ENCODE results near the gene CLMP. TPM values are rescaled to one million over a fixed set of nuclear protein-coding genes. Genes with fewer than 3 reads are reported as not detected.

CLMP gene
- total RNA-seq, 4 donors from 2014 or later: 169 to 215 (median 197) TPM

- no peak overlapping the region for H3K4me3 ChIP-seq
- no peaks in the 10 kb centered on the region for H3K36me3 ChIP-seq
- peaks cover 0 to 54% (median 50%) of the 10 kb centered on the region in 4 donors for H3K4me1 ChIP-seq
- intact Hi-C loops (cut with DNase I): no loop called here
- peak overlapping the region; percentile 56 to 75 (median 68) for H3K27ac ChIP-seq (replicated peaks in 1 of 4)
- no peaks in the 10 kb centered on the region for H3K9me3 ChIP-seq
- TF ChIP-seq POLR2AphosphoS5 (IDR thresholded peaks at IDR 0.05) (peak; percentile 44 to 57), EP300 (IDR thresholded peaks at IDR 0.05) (no peak)
- H3K27me3 ChIP-seq: no peaks in the 10 kb centered on the region
- 31% methylated on average over 10 of the region's 10 CpGs for WGBS
- no peak for DNase-seq (ENCODE audit: extremely low spot score)
Observed at GRCh38 chr11:123202155-123203151, 7.4 kb upstream of the CLMP start.

GRCh38 chr11:123200264-123200663 lies 5.2 kb upstream of the CLMP start:
- DNase-seq (ENCODE audit: extremely low spot score): no peak
- Histone ChIP-seq H3K27ac (replicated peaks in 1 of 4) (peak overlapping the region in 1 of 4 donors; percentile 36), H3K4me1 (peaks cover 11 to 49% (median 44%) of the 10 kb centered on the region in 4 donors), H3K27me3 (peaks cover 0 to 11% (median 0%) of the 10 kb centered on the region in 4 donors), H3K36me3 (no peaks in the 10 kb centered on the region), H3K9me3 (no peaks in the 10 kb centered on the region), H3K4me3 (no peak overlapping the region)
- 69% methylated on average over 4 of the region's 4 CpGs for WGBS
- intact Hi-C loops (cut with DNase I): no loop called here
- no peak for TF ChIP-seq POLR2AphosphoS5 (IDR thresholded peaks at IDR 0.05)
- no peak for TF ChIP-seq CTCF (IDR thresholded peaks at IDR 0.05)
- no peak for TF ChIP-seq POLR2A (IDR thresholded peaks at IDR 0.05; ENCODE audit: low read depth)
- TF ChIP-seq EP300 (IDR thresholded peaks at IDR 0.05): no peak

- 76% methylated on average over 4 of the region's 4 CpGs for WGBS
- Histone ChIP-seq H3K36me3 (no peaks in the 10 kb centered on the region), H3K4me3 (no peak overlapping the region), H3K27me3 (peaks cover 0 to 27% (median 0%) of the 10 kb centered on the region in 4 donors), H3K4me1 (peaks cover 13 to 42% (median 41%) of the 10 kb centered on the region in 4 donors), H3K9me3 (no peaks in the 10 kb centered on the region), H3K27ac (replicated peaks in 1 of 4) (no peak overlapping the region)
- intact Hi-C loops (cut with DNase I): no loop called here
- DNase-seq (ENCODE audit: extremely low spot score): no peak
- TF ChIP-seq POLR2AphosphoS5 (IDR thresholded peaks at IDR 0.05): no peak
- TF ChIP-seq CTCF (IDR thresholded peaks at IDR 0.05): no peak
- no peak for TF ChIP-seq POLR2A (IDR thresholded peaks at IDR 0.05; ENCODE audit: low read depth)
- TF ChIP-seq EP300 (IDR thresholded peaks at IDR 0.05): no peak
Observed at GRCh38 chr11:123197711-123198110, 2.7 kb upstream of the CLMP start.

- intact Hi-C loops (cut with DNase I): no loop called here
Observed at GRCh38 chr11:123196060-123196714, 1.1 kb upstream of the CLMP start.

More at GRCh38 chr11:123196060-123196714, 1.1 kb upstream of the CLMP start:
- Histone ChIP-seq H3K27ac (replicated peaks in 1 of 4) (peak overlapping the region; percentile 88 to 96 (median 92)), H3K9me3 (no peaks in the 10 kb centered on the region), H3K4me1 (peaks cover 13 to 45% (median 40%) of the 10 kb centered on the region in 4 donors), H3K27me3 (peaks cover 0 to 27% (median 0%) of the 10 kb centered on the region in 4 donors), H3K4me3 (peak overlapping the region; percentile 56 to 69 (median 64)), H3K36me3 (no peaks in the 10 kb centered on the region)
- DNase-seq (ENCODE audit: extremely low spot score): no peak
- 79% methylated on average over 4 of the region's 34 CpGs for WGBS
- TF ChIP-seq POLR2A (IDR thresholded peaks at IDR 0.05; ENCODE audit: low read depth): no peak
- TF ChIP-seq CTCF (IDR thresholded peaks at IDR 0.05): no peak
- TF ChIP-seq EP300 (IDR thresholded peaks at IDR 0.05): no peak
- TF ChIP-seq POLR2AphosphoS5 (IDR thresholded peaks at IDR 0.05): no peak

Data from esophagus muscularis mucosa (tissue), 4 donors.